ENCODE measurements around the gene ASAH2.
A peak's percentile ranks its signal among the peaks of the same experiment; 100 is the strongest.
"Not testable (repeated sequence)": the region's sequence is repeated elsewhere in the genome, so short reads cannot be mapped to it uniquely, and the experiment has no call there.

ASAH2 gene

DNA sequence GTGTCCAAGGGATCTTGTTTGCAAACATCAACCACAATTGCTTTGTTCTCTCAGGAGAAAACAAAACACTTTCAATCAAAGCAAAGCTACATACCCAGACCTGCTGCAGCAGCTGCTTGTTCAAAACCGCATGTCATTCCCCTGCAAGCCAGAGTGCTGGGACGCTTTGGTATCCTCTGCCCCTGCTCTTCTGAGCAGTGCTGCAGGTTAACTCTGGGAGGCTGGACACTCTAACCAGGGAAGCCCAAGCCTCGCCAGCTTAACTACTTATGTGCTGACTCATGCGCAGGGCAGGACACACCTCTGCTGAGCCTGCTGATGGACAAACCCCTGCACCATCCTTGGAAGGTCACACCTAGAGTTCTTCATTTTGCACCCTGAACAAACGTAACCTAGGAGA lies 28.2 kb upstream of the ASAH2 start:
- peaks cover 35 to 50% of the 10 kb centered on the region in 2 donors for H3K27me3 Mint-ChIP-seq

DNA sequence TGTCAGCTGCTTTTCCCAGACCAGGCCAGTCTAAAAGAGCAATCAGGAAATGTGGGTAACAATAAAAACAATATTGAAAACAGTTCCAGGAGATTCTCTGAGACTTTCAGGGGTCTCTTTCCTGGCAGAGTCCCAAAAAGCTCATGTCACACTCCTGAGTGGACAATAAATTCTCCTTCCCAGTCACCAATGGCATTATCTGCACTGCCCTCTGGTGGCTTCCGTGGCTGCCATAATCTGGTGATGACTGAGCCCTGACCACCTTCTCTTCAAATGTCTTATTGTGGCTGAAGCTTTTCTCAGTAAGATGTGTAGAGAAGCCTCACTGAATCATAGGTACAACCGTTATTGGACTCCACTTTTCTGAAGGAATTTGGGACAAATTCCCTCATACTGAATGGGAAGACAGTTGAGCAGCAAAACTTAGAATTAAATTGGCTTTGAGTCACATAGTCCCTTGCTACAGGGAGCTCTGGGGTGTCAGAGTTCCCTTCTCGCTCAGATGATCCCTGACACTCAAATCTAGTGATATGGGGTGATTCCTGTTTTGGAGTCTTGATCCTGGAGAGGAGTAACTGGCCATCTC lies 24.4 kb upstream of the ASAH2 start:
- no peaks in the 10 kb centered on the region for H3K9me3 Mint-ChIP-seq
- DNase-seq (peak; percentile 36), ATAC-seq (replicated peaks) (peak; percentile 80 to 86)
- no peaks in the 10 kb centered on the region for H3K36me3 Mint-ChIP-seq
- H3K27me3 Mint-ChIP-seq = peaks cover 19 to 25% of the 10 kb centered on the region in 2 donors
- H3K27ac Mint-ChIP-seq = no peak overlapping the region
- no peak overlapping the region for H3K4me3 Mint-ChIP-seq
- peaks cover 9 to 12% of the 10 kb centered on the region in 2 donors for H3K4me1 Mint-ChIP-seq

More for the DNA sequence above, 28.2 kb upstream of the ASAH2 start:
- H3K4me3 Mint-ChIP-seq = no peak overlapping the region
- peaks cover 0 to 2% of the 10 kb centered on the region in 2 donors for H3K4me1 Mint-ChIP-seq
- DNase-seq (no peak), ATAC-seq (replicated peaks) (no peak)
- H3K9me3 Mint-ChIP-seq = peaks cover 0 to 5% of the 10 kb centered on the region in 2 donors
- no peak overlapping the region for H3K27ac Mint-ChIP-seq
- no peaks in the 10 kb centered on the region for H3K36me3 Mint-ChIP-seq

DNA sequence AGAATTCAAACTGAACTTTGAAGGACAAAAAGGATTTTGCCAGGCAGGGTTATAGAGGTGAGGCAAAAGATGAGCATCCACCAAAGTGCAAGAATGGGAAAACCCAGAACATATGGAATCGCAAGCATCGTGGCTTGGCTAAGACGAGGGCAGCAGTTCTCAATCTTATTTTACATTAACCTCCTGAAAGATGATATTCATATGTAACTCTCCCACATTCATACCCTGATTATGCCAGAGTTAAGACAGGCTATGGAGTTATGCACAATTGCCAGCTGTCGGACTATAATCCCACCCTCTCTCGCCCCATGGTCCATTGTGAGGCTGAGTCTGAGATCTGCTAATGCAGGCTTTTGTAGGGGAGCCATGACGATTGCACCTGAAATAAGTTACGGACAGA lies 21.2 kb upstream of the ASAH2 start:
- Mint-ChIP-seq H3K36me3 (no peaks in the 10 kb centered on the region), H3K9me3 (peaks cover 0 to 4% of the 10 kb centered on the region in 2 donors), H3K4me3 (no peak overlapping the region), H3K4me1 (peaks cover 9 to 12% of the 10 kb centered on the region in 2 donors), H3K27me3 (peaks cover 10 to 14% of the 10 kb centered on the region in 2 donors), H3K27ac (no peak overlapping the region)
- DNase-seq = no peak
- ATAC-seq (replicated peaks) = no peak

- Mint-ChIP-seq H3K4me3 (no peak overlapping the region), H3K4me1 (peaks cover 9 to 12% of the 10 kb centered on the region in 2 donors), H3K9me3 (peaks cover 0 to 4% of the 10 kb centered on the region in 2 donors), H3K27ac (no peak overlapping the region), H3K27me3 (peaks cover 9 to 12% of the 10 kb centered on the region in 2 donors), H3K36me3 (no peaks in the 10 kb centered on the region)
- ATAC-seq (replicated peaks) (no peak), DNase-seq (no peak)
Observed at GRCh38 chr10:50271564-50272250, 20.4 kb upstream of the ASAH2 start.

DNA sequence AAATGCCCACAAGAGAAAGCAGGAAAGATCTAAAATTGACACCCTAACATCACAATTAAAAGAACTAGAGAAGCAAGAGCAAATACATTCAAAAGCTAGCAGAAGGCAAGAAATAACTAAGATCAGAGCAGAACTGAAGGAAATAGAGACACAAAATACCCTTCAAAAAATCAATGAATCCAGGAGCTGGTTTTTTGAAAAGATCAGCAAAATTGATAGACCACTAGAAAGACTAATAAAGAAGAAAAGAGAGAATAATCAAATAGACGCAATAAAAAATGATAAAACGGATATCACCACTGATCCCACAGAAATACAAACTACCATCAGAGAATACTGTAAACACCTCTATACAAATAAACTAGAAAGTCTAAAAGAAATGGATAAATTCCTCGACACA lies 16.6 kb upstream of the ASAH2 start:
- ATAC-seq (replicated peaks); H3K4me3 Mint-ChIP-seq; H3K36me3 Mint-ChIP-seq; H3K9me3 Mint-ChIP-seq; H3K27ac Mint-ChIP-seq; DNase-seq: not testable (repeated sequence)
- Mint-ChIP-seq H3K27me3 (peaks cover 32 to 39% of the 10 kb centered on the region in 2 donors), H3K4me1 (peaks cover 10% of the 10 kb centered on the region in 2 donors)

DNA sequence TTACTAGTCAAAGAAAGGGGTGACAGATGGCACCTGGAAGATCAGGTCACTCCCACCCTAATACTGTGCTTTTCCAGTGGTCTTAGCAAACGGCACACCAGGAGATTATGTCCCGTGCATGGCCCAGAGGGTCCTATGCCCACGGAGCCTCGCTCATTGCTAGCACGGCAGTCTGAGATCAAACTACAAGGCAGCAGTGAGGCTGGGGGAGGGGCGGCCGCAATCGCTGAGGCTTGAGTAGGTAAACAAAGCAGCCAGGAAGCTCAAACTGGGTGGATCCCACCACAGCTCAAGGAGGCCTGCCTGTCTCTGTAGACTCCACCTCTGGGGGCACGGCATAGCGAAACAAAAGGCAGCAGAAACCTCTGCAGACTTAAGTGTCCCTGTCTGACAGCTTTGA lies 11.3 kb upstream of the ASAH2 start:
- peaks cover 25 to 48% of the 10 kb centered on the region in 2 donors for H3K4me1 Mint-ChIP-seq
- H3K36me3 Mint-ChIP-seq; DNase-seq; H3K4me3 Mint-ChIP-seq; H3K9me3 Mint-ChIP-seq; H3K27ac Mint-ChIP-seq; ATAC-seq (replicated peaks): not testable (repeated sequence)
- peaks cover 45 to 46% of the 10 kb centered on the region in 2 donors for H3K27me3 Mint-ChIP-seq

GRCh38 chr10:50260791-50261281 lies 9.5 kb upstream of the ASAH2 start:
- DNase-seq = peak; percentile 39
- peaks cover 28 to 51% of the 10 kb centered on the region in 2 donors for H3K4me1 Mint-ChIP-seq
- H3K9me3 Mint-ChIP-seq = peaks cover 0 to 2% of the 10 kb centered on the region in 2 donors
- peaks cover 0 to 7% of the 10 kb centered on the region in 2 donors for H3K36me3 Mint-ChIP-seq
- ATAC-seq (replicated peaks) = peak; percentile 98 to 99
- H3K27ac Mint-ChIP-seq = peak overlapping the region; percentile 82
- peaks cover 43 to 47% of the 10 kb centered on the region in 2 donors for H3K27me3 Mint-ChIP-seq
- peak overlapping the region; percentile 9 to 46 for H3K4me3 Mint-ChIP-seq

- ATAC-seq (replicated peaks) (no peak), DNase-seq (no peak)
- no peaks in the 10 kb centered on the region for H3K36me3 Mint-ChIP-seq
- no peak overlapping the region for H3K4me3 Mint-ChIP-seq
- H3K27me3 Mint-ChIP-seq = peaks cover 43 to 46% of the 10 kb centered on the region in 2 donors
- H3K9me3 Mint-ChIP-seq = no peaks in the 10 kb centered on the region
- no peak overlapping the region for H3K27ac Mint-ChIP-seq
- peaks cover 11 to 12% of the 10 kb centered on the region in 2 donors for H3K4me1 Mint-ChIP-seq
Observed at GRCh38 chr10:50254479-50254878, 3.2 kb upstream of the ASAH2 start.

- H3K27me3 Mint-ChIP-seq = peaks cover 39 to 44% of the 10 kb centered on the region in 2 donors
- H3K4me1 Mint-ChIP-seq = no peaks in the 10 kb centered on the region
- ATAC-seq (replicated peaks) (no peak), DNase-seq (no peak)
- no peak overlapping the region for H3K27ac Mint-ChIP-seq
- H3K4me3 Mint-ChIP-seq = no peak overlapping the region
- H3K9me3 Mint-ChIP-seq = no peaks in the 10 kb centered on the region
- H3K36me3 Mint-ChIP-seq = no peaks in the 10 kb centered on the region
Observed at GRCh38 chr10:50250096-50250854, 1.0 kb downstream of the ASAH2 start.

- no peaks in the 10 kb centered on the region for H3K9me3 Mint-ChIP-seq
- H3K27me3 Mint-ChIP-seq = peaks cover 44 to 49% of the 10 kb centered on the region in 2 donors
- ATAC-seq (replicated peaks) (no peak), DNase-seq (no peak)
- no peaks in the 10 kb centered on the region for H3K36me3 Mint-ChIP-seq
- no peak overlapping the region for H3K4me3 Mint-ChIP-seq
- H3K27ac Mint-ChIP-seq = no peak overlapping the region
- no peaks in the 10 kb centered on the region for H3K4me1 Mint-ChIP-seq
Observed at GRCh38 chr10:50248598-50248997, 2.7 kb downstream of the ASAH2 start.

DNA sequence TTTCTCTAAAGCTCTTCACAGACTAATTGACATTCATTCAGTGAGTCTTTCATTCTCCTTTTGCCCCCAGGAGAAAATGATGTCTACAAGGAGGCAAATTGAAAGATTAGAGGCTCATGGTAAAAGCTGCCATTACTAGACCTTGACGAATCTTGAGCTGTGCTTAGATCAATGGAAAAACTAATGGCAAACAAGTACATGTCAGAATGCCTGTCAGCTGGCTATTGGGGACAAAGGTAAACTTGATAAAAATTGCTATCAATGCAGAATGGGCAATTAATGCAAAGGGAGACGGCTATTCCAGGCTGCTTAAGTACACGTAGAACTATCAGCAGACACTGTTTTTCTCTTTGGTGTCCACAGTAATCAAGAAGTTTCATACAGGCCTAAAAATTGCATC lies 3.3 kb downstream of the ASAH2 start:
- H3K36me3 Mint-ChIP-seq = no peaks in the 10 kb centered on the region
- no peak for DNase-seq

DNA sequence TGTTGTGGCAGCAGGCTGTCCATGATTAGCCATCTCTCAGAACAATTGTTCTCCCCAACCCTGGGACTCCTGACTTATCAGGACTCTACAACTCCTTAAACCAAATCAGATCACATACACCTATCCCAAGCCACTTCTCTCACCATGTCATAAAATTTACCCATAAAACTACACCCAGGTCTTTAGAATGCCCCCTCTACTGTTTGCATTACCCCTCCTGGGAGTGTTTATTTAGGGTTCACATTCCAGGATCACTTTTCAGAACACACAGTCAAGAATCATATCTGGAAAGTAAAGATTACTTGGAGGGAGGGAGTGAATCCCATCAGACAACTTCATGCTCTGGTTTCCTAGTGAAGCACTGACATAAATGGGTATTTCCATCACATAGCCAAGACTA lies 7.1 kb downstream of the ASAH2 start:
- no peak overlapping the region for H3K4me3 Mint-ChIP-seq
- DNase-seq = no peak
- H3K36me3 Mint-ChIP-seq = no peaks in the 10 kb centered on the region
- H3K27me3 Mint-ChIP-seq = peaks cover 45 to 68% of the 10 kb centered on the region in 2 donors
- H3K9me3 Mint-ChIP-seq = peaks cover 0 to 3% of the 10 kb centered on the region in 2 donors
- H3K4me1 Mint-ChIP-seq = peaks cover 4 to 13% of the 10 kb centered on the region in 2 donors
- ATAC-seq (replicated peaks) = no peak
- no peak overlapping the region for H3K27ac Mint-ChIP-seq

More for the DNA sequence above, 3.3 kb downstream of the ASAH2 start:
- Mint-ChIP-seq H3K9me3 (no peaks in the 10 kb centered on the region), H3K4me1 (peaks cover 0 to 2% of the 10 kb centered on the region in 2 donors), H3K4me3 (no peak overlapping the region), H3K27ac (no peak overlapping the region), H3K27me3 (peaks cover 41 to 49% of the 10 kb centered on the region in 2 donors)
- ATAC-seq (replicated peaks) = no peak

DNA sequence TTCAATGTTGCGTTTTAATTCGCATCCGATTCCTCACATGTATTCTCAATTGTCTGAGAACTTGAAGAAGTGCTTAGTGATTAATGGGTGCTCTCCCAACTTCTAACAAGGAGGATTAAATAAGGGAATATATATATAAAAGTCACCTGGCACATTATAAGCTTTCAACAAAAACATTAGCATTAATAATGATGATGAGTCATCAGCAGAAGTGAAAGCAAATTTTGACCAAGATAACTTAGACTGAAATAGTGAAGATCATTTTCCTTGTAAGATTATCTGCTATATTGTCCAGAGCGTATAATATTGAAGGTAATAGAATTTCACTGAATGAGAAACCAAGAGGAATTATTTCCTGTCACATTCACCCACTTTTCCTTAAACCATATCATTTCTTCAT lies 8.5 kb downstream of the ASAH2 start:
- Mint-ChIP-seq H3K36me3 (no peaks in the 10 kb centered on the region), H3K27ac (no peak overlapping the region), H3K9me3 (peaks cover 0 to 3% of the 10 kb centered on the region in 2 donors), H3K4me1 (peaks cover 6 to 24% of the 10 kb centered on the region in 2 donors), H3K4me3 (no peak overlapping the region), H3K27me3 (peaks cover 44 to 64% of the 10 kb centered on the region in 2 donors)
- ATAC-seq (replicated peaks) (no peak), DNase-seq (no peak)

DNA sequence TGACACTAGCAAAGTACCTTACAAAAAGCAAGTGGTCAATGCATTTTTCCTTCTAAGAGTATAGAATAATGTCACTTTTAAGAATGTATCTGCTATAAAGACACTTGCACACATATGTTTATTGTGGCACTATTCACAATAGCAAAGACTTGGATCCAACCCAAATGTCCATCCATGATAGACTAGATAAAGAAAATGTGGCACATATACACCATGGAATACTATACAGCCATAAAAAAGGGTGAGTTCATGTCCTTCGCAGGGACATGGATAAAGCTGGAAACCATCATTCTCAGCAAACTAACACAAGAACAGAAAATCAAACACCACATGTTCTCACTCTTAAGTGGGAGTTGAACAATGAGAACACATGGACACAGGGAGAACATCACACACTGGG lies 9.8 kb downstream of the ASAH2 start:
- H3K36me3 Mint-ChIP-seq; ATAC-seq (replicated peaks); H3K4me3 Mint-ChIP-seq; DNase-seq; H3K9me3 Mint-ChIP-seq; H3K27ac Mint-ChIP-seq: not testable (repeated sequence)
- peaks cover 7 to 24% of the 10 kb centered on the region in 2 donors for H3K4me1 Mint-ChIP-seq
- H3K27me3 Mint-ChIP-seq = peaks cover 39 to 64% of the 10 kb centered on the region in 2 donors
